Measurements from ENCODE around the gene NLK. TPM values are rescaled to one million over a fixed set of nuclear protein-coding genes. Genes with fewer than 3 reads are reported as not detected.

Gene NLK
- total and polyA plus RNA-seq, 2 of the 4 experiments (the other 2 are of a cell fraction) = 15.3 to 23.3 TPM

DNA sequence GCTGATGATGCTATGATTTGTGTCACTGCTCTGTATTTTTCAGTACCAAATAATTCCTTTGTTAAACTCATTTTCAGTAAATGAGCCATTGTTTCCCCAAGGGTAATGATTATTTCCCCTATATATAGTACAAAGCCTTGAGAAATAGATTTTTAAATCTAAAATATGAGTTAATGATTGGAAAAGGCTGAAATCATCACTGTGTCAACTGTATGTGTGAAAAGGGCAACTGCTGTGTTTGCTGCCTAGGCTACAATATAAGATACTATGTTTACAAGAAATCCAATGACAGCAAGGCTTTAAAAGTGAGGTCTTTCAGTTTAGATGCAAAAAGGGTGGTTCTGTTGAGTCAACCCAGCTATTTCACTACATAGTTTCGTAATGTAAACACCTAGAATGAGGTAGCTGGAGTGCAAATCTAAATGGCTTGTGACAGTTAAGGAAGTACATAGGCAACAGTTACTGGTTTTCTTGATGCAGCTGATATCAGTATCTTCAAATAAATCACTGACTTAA, 15.3 kb downstream of the NLK start:
- H3K27me3 ChIP-seq (ENCODE audit: control insufficient read depth, insufficient read depth, low read length) = no peaks in the 10 kb centered on the region
- H3K14ac ChIP-seq (replicated peaks; ENCODE audit: low read depth, low read length) = no peak overlapping the region
- no peak overlapping the region for H4K5ac ChIP-seq (ENCODE audit: low read depth, low read length)
- ChIA-PET CTCF (interaction anchor here (1.0 kb wide), 1 partner anchor 164 kb away, joined by 3 read pairs; no protein-coding TSS in a partner anchor), POLR2A (ENCODE audit: unreplicated experiment) (no interaction called here)
- intact Hi-C loops (cut with micrococcal nuclease) (no loop called here), dilution Hi-C loops (cut with HindIII; ENCODE audit: low sequenced_read_pairs, unreplicated experiment) (no loop called here), in situ Hi-C loops (cut with MboI; ENCODE audit: low sequenced_read_pairs) (no loop called here)
- no peak overlapping the region for H3K18ac ChIP-seq (ENCODE audit: low read depth, low read length)
- peak; percentile 83 for DNase-seq
- H2AK9ac ChIP-seq (replicated peaks; ENCODE audit: low read depth, low read length, poor library complexity) = no peak overlapping the region
- H3K9me1 ChIP-seq (ENCODE audit: insufficient read depth, low read length) = peaks cover 6% of the 10 kb centered on the region; the same call in 1 of the 2 replicates
- WGBS, 2 experiments (ENCODE audit: extremely low coverage in 2 of 2, insufficient read length in 1 of 2) = no CpG with 5 or more reads among the region's 1 CpG
- H2AK5ac ChIP-seq (ENCODE audit: low read depth, low read length) = no peak overlapping the region
- peak; percentile 60 for ATAC-seq (ENCODE audit: low read depth)
- no peak overlapping the region for H2BK20ac ChIP-seq (ENCODE audit: low read depth, low read length)
- peaks cover 11% of the 10 kb centered on the region for H3K4me1 ChIP-seq (ENCODE audit: control insufficient read depth, insufficient read depth, low read length)
- no peaks in the 10 kb centered on the region for H3K36me3 ChIP-seq (ENCODE audit: control insufficient read depth, insufficient read depth, low read length)
- H3K4me3 ChIP-seq (ENCODE audit: insufficient read depth, low read depth, low read length) = no peak overlapping the region
- no peak overlapping the region for H2BK15ac ChIP-seq (ENCODE audit: low read depth, low read length)
- TF ChIP-seq CTCF (conservative IDR thresholded peaks at IDR 0.05; ENCODE audit: low read depth, low read length) = no peak
- no peak for TF ChIP-seq NFE2L2 (IDR thresholded peaks at IDR 0.05; ENCODE audit: low read depth, low read length)
- TF ChIP-seq, protein P1, sequence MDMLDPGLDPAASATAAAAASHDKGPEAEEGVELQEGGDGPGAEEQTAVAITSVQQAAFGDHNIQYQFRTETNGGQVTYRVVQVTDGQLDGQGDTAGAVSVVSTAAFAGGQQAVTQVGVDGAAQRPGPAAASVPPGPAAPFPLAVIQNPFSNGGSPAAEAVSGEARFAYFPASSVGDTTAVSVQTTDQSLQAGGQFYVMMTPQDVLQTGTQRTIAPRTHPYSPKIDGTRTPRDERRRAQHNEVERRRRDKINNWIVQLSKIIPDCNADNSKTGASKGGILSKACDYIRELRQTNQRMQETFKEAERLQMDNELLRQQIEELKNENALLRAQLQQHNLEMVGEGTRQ (IDR thresholded peaks at IDR 0.05; ENCODE audit: low read depth, low read length) = no peak
- peak; percentile 78 for TF ChIP-seq CEBPB (IDR thresholded peaks at IDR 0.05; ENCODE audit: low read depth, low read length)
- no peak overlapping the region for H2BK120ac ChIP-seq (ENCODE audit: low read depth, low read length)
- BruUV-seq (replicated peaks) = no TSS peak
- H3K23ac ChIP-seq (ENCODE audit: low read depth, low read length) = no peak overlapping the region
- peaks cover 2 to 78% of the 10 kb centered on the region in 2 experiments for H3K79me1 ChIP-seq (ENCODE audit: low read depth in 1 of 2, low read length in 2 of 2)
- H3K9me3 ChIP-seq (ENCODE audit: control insufficient read depth, insufficient read depth, low read length) = no peaks in the 10 kb centered on the region
- no peak overlapping the region for H3K9ac ChIP-seq (ENCODE audit: low read depth, low read length)
- peaks cover 62% of the 10 kb centered on the region for H4K20me1 ChIP-seq (ENCODE audit: insufficient read depth, low read length)
- H3K56ac ChIP-seq (ENCODE audit: extremely low read depth, insufficient read depth, low read length) = no peak overlapping the region
- no peak overlapping the region for H3K4ac ChIP-seq (ENCODE audit: low read depth, low read length)
- H3K27ac ChIP-seq (ENCODE audit: insufficient read depth, low read length) = no peak overlapping the region
- no peak overlapping the region for H2AFZ ChIP-seq (replicated peaks; ENCODE audit: low read length, poor library complexity)
- H4K8ac ChIP-seq (ENCODE audit: low read depth in 2 of 2, low read length in 2 of 2) = no peak overlapping the region
- H2BK5ac ChIP-seq (ENCODE audit: low read depth, low read length, poor library complexity, severe bottlenecking) = peak overlapping the region; percentile 61
- H4K91ac ChIP-seq (ENCODE audit: insufficient read depth, low read depth, low read length) = no peak overlapping the region
- peak overlapping the region; percentile 18; the same call in 1 of the 2 replicates for H3K4me2 ChIP-seq (ENCODE audit: low read depth, low read length)

Data from IMR-90 (cell line).